ENCODE results near the gene RAPGEF1. TPM values are rescaled to one million over a fixed set of nuclear protein-coding genes. Genes with fewer than 3 reads are reported as not detected.

RAPGEF1 gene
- polyA plus RNA-seq, 2 of the 4 experiments (the other 2 are of a cell fraction) = 21.6 to 27.7 TPM

DNA sequence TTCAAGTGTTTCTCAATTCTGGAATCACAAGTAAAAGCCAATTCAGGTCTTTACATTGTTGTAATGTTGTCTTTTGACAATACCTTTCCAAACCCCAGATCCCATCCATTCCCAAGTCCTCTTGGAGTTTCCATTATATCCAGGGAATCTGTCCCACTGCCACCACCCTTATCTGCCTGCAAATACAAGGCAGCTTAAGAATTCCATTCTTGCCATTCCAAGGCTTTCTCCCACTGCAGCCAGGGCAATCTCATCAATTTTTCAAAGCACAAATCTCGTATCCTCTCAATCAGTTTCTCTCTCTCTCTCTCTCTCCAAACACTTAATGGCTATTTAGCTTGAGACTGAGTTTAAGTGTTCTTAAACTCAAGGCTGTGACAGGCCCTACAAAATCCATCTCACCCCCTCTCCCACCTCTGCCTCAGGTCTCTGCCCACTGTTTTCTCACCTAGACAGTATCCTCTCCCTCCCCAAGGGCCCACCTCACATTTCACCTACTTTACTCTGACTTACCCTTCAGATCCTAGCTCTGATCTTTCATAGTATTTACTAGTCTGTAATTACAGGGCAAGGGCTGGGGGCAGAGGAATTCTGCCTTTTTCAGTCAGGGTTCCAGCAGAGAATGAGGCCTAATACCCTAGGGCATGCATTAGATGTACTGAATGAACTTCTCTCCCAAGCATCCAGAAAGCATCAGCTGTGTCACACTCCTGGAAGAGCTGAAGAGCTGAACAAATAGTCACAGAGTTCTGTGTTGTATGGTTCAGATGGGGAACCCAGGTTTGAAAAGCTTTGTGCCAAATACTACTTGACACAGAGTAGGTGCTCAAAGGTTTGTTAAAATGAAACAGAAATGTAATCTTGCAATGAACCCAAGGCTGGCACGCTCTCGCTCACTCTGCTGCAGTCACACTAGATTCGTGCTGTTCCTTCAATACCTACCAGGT, 46.0 kb downstream of the RAPGEF1 start:
- 91% methylated on average over 4 of the region's 4 CpGs for WGBS (ENCODE audit: missing lambda C conversion rate)
- Histone ChIP-seq H3K9me3 (no peaks in the 10 kb centered on the region), H3K4me3 (no peak overlapping the region), H3K27ac (no peak overlapping the region), H3K4me1 (peaks cover 9% of the 10 kb centered on the region), H3K4me2 (no peak overlapping the region)
- ChIA-PET POLR2A (no interaction called here), CTCF (interaction anchor here (0.7 to 1.6 kb wide), 4 partner anchors 10 to 344 kb away, joined by 3 to 4 read pairs (median 3); no protein-coding TSS in a partner anchor)
- FAIRE-seq = no peak
- ATAC-seq = no peak
- TF ChIP-seq, protein P1, sequence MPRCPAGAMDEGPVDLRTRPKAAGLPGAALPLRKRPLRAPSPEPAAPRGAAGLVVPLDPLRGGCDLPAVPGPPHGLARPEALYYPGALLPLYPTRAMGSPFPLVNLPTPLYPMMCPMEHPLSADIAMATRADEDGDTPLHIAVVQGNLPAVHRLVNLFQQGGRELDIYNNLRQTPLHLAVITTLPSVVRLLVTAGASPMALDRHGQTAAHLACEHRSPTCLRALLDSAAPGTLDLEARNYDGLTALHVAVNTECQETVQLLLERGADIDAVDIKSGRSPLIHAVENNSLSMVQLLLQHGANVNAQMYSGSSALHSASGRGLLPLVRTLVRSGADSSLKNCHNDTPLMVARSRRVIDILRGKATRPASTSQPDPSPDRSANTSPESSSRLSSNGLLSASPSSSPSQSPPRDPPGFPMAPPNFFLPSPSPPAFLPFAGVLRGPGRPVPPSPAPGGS (IDR thresholded peaks at IDR 0.05) = no peak
- no peak for TF ChIP-seq POLR2A (IDR thresholded peaks at IDR 0.05; ENCODE audit: low read length)
- no peak for TF ChIP-seq RCOR1 (IDR thresholded peaks at IDR 0.05; ENCODE audit: low read depth, low read length)
- no peak for TF ChIP-seq JUNB (IDR thresholded peaks at IDR 0.05)
- TF ChIP-seq ZSCAN20 (CRISPR knock-in tag; IDR thresholded peaks at IDR 0.05) = no peak
- TF ChIP-seq HOXB5 (CRISPR knock-in tag; IDR thresholded peaks at IDR 0.05) = no peak
- TF ChIP-seq ZFP36 (IDR thresholded peaks at IDR 0.05; ENCODE audit: borderline replicate concordance, partially characterized antibody) = no peak
- TF ChIP-seq, protein P2, sequence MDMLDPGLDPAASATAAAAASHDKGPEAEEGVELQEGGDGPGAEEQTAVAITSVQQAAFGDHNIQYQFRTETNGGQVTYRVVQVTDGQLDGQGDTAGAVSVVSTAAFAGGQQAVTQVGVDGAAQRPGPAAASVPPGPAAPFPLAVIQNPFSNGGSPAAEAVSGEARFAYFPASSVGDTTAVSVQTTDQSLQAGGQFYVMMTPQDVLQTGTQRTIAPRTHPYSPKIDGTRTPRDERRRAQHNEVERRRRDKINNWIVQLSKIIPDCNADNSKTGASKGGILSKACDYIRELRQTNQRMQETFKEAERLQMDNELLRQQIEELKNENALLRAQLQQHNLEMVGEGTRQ (IDR thresholded peaks at IDR 0.05) = no peak
- TF ChIP-seq KDM1A (IDR thresholded peaks at IDR 0.05; ENCODE audit: low read depth) = no peak
- TF ChIP-seq PHF8 (IDR thresholded peaks at IDR 0.05; ENCODE audit: borderline replicate concordance, low read depth) = no peak
- no peak for TF ChIP-seq FOSL2 (IDR thresholded peaks at IDR 0.05)
- TF ChIP-seq FOSL2 (CRISPR knock-in tag; IDR thresholded peaks at IDR 0.05) = no peak
- no peak for TF ChIP-seq POLR2AphosphoS2 (conservative IDR thresholded peaks at IDR 0.05; ENCODE audit: low read length)
- TF ChIP-seq BHLHE40 (IDR thresholded peaks at IDR 0.05; ENCODE audit: low read depth, low read length) = no peak
- TF ChIP-seq SMC3 (IDR thresholded peaks at IDR 0.05) = no peak
- DNase-seq (ENCODE audit: low read depth in 1 of 2, low spot score in 1 of 2) = no peak

DNA sequence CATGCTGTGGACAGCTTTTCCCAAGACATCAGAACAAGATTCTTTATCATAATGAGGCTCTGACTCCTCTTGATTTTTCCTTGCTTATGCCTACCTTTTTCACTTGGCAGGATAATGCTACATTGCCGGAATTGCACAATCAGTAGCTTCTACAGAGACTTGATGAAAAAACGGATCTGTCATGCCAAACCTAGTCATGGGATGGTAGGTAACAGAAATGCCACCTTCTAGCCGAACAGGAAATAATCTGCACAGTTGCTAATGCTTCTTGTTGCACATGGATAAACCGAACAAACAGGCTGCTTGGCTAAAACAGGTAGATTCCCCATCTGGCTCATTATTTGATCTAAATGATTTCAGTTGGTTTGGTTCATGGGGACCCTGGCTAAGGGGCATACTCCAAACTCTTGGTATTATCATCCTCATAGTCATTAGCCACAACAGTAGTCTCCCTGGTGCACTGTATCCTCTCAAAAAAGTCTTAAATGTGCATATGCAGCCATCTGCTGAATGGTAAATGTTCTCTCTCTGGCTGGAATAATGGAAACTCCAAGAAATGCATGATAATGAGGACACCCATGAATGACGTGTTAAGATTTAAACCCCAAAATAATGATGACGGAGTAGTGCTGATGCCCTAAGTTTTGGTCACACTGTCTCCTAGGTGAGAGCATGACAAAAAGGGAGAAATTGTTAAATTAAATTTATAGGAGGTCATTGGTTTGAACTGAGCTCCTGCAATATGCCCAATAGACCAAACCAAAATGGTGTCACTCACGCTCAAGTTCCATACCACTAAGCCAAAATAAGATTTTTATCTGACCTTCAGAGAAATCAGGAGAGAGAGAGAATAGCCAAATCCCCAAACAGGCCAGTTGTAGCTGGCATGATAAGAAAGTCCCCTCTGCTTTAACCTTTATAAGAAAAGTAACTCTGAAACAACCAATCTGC, 47.0 kb downstream of the RAPGEF1 start:
- no peaks in the 10 kb centered on the region for H3K9me3 ChIP-seq
- no peak for FAIRE-seq
- 83% methylated on average over 7 of the region's 7 CpGs for WGBS (ENCODE audit: missing lambda C conversion rate)
- ATAC-seq = no peak
- H3K4me1 ChIP-seq = 0 out of 3 replicates have a peak, but pooled peaks cover 2% of the 10 kb centered on the region
- ChIA-PET CTCF (interaction anchor here (1.5 to 1.6 kb wide), 2 partner anchors 23 to 343 kb away, joined by 3 read pairs; no protein-coding TSS in a partner anchor), POLR2A (no interaction called here)
- H3K4me3 ChIP-seq = no peak overlapping the region
- TF ChIP-seq TFCP2L1 (CRISPR knock-in tag; IDR thresholded peaks at IDR 0.05) (no peak), POLR2AphosphoS2 (conservative IDR thresholded peaks at IDR 0.05; ENCODE audit: low read length) (no peak), CHD4 (IDR thresholded peaks at IDR 0.05; ENCODE audit: borderline replicate concordance) (no peak), KDM5A (IDR thresholded peaks at IDR 0.05) (no peak), NFE2L2 (conservative IDR thresholded peaks at IDR 0.05; ENCODE audit: low read length) (no peak), HEYL (CRISPR knock-in tag; IDR thresholded peaks at IDR 0.05) (no peak), ZFP36 (IDR thresholded peaks at IDR 0.05; ENCODE audit: borderline replicate concordance, partially characterized antibody) (no peak), ZSCAN20 (CRISPR knock-in tag; IDR thresholded peaks at IDR 0.05) (no peak)
- TF ChIP-seq, protein P3, sequence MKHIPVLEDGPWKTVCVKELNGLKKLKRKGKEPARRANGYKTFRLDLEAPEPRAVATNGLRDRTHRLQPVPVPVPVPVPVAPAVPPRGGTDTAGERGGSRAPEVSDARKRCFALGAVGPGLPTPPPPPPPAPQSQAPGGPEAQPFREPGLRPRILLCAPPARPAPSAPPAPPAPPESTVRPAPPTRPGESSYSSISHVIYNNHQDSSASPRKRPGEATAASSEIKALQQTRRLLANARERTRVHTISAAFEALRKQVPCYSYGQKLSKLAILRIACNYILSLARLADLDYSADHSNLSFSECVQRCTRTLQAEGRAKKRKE (CRISPR knock-in tag; IDR thresholded peaks at IDR 0.05; ENCODE audit: low read depth) = no peak
- no peak overlapping the region for H3K4me2 ChIP-seq
- DNase-seq (ENCODE audit: low read depth in 1 of 2, low spot score in 1 of 2) = no peak
- H3K27ac ChIP-seq = no peak overlapping the region
